GM21447 (cell line): ENCODE data around the gene G2E3.

Experiments
- ATAC-seq: cut with Tn5 transposase; IDR thresholded peaks from one replicate; pipeline ENCODE4 v1.9.1; 2021; ENCODE audit not compliant: unreplicated experiment

Gene G2E3

GRCh38 chr14:30648471-30648870 is 89.5 kb downstream of the G2E3 start:
- no peak for ATAC-seq

DNA sequence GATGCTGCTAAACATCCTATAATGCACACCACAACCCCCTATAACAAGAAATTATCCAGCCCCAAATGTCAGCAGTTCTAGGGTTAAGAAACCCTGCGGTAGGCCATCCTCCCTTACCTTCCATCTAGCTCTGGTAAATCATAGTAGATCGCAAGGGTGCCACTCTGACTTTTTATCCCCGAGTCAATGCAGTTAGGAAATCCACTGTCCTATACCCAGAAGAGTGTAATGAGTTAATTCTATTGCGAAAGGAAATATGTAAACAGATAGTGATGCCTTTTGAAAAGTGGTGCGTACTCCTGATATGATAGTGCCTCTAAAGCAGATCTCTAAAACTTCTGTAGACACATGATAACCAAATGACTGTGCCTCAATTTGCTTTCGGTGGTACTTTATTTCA is 93.0 kb downstream of the G2E3 start:
- ATAC-seq: no peak

- no peak for ATAC-seq
Observed at GRCh38 chr14:30655124-30655523, 96.2 kb downstream of the G2E3 start.

GRCh38 chr14:30655658-30656057 is 96.7 kb downstream of the G2E3 start:
- ATAC-seq: no peak

GRCh38 chr14:30656190-30656632 is 97.3 kb downstream of the G2E3 start:
- ATAC-seq: no peak

GRCh38 chr14:30657050-30657449 is 98.1 kb downstream of the G2E3 start:
- ATAC-seq: no peak

DNA sequence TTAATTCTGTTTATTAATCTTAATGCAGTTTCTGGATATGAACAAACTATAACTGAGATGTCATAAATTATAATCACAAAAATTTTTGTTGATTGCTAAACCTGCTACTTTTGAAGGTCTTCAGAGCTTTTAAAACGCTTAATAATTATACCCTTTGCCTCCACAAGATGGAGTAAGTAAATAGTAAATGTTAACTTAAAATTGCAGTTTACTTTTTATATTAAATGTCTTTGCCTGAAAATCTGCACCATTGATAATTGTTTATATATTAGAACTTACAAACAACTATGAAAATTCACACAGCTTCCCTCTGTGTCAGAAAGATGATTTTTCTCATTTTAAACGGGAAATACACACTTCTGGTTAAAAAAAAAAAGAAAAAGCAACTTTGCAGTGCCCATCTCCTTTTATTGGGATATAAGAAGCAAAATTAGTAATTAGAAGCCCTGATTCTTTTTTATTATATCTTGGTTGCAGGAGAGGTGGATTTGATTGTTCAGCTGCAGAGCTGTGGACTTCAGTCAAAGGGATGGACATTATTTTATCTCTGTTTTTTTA is 98.7 kb downstream of the G2E3 start:
- ATAC-seq: no peak

- no peak for ATAC-seq
Observed at GRCh38 chr14:30658645-30659044, 99.7 kb downstream of the G2E3 start.

DNA sequence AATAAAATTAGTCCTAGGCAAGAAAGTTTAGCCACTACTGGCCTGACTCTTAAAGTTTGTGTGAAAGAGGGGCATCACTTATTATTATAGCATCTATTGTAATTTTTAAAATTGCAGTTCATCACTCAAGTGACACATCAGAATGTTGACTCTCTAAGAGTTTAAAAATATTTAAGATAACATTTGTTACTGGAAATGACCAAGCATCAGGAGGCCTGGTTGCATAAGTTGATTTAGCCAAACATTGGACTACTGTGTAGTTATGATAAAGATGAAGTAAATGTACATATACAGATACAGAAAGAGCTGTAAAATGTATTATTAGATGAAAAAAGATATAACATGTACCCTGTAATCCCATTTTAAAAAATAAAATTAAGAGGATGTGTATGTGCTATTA is 110.6 kb downstream of the G2E3 start:
- ATAC-seq: no peak
